Right renal pelvis (tissue), 4 donors: ENCODE results near the gene CRNKL1. TPM values are rescaled to one million over a fixed set of nuclear protein-coding genes. Genes with fewer than 3 reads are reported as not detected.
A peak's percentile ranks its signal among the peaks of the same experiment; 100 is the strongest.

Source experiments
- DNase-seq, 4 donors: peaks; one replicate each; pipeline ENCODE4 v3.0.0-alpha.2; 2013; ENCODE audit warnings: low read depth in 4 of 4, low spot score in 3 of 4, missing footprints in 1 of 4
- polyA plus RNA-seq, 4 donors: library from polyadenylated mRNA; unstranded; fragments of 120-200 nt; gene quantifications; one replicate each; pipeline ENCODE4 v1.2.1, GENCODE V29; 2013; ENCODE audit not compliant: insufficient read length in 4 of 4

Gene CRNKL1
- polyA plus RNA-seq, result 10 to 100 TPM; 40.9 to 43.8 (median 43.1) TPM

GRCh38 chr20:20052074-20052970 lies at the start of gene CRNKL1, which contains the start of gene CFAP61:
CRNKL1 (minus strand) TSS chr20:20052466; CDS start chr20:20052342, 124 bp downstream.
CFAP61 (plus strand) TSS chr20:20052532; CDS start chr20:20056654, 4,122 bp downstream.
- DNase-seq, result peak; percentile 94 to 100 (median 95)

GRCh38 chr20:20100881-20101280 lies 48.6 kb upstream of the CRNKL1 start:
- DNase-seq, result no peak

GRCh38 chr20:20096421-20096820 lies 44.2 kb upstream of the CRNKL1 start:
- no peak for DNase-seq

GRCh38 chr20:20095114-20095872 lies 43.0 kb upstream of the CRNKL1 start:
- no peak for DNase-seq

GRCh38 chr20:20094410-20094809 lies 42.1 kb upstream of the CRNKL1 start:
- no peak for DNase-seq

- DNase-seq, result no peak
These were observed 40.6 kb upstream of the CRNKL1 start for GRCh38 chr20:20092827-20093226.

- no peak for DNase-seq
These were observed 37.7 kb upstream of the CRNKL1 start for GRCh38 chr20:20089939-20090338.

- no peak for DNase-seq
These were observed 36.8 kb upstream of the CRNKL1 start for GRCh38 chr20:20089018-20089417.

GRCh38 chr20:20085812-20086211 lies 33.5 kb upstream of the CRNKL1 start:
- no peak for DNase-seq

GRCh38 chr20:20085071-20085470 lies 32.8 kb upstream of the CRNKL1 start:
- no peak for DNase-seq

GRCh38 chr20:20084296-20084752 lies 32.1 kb upstream of the CRNKL1 start:
- DNase-seq, result no peak

- DNase-seq, result no peak
These were observed 31.5 kb upstream of the CRNKL1 start for GRCh38 chr20:20083807-20084206.

- peak in 1 of 4 donors; percentile 3 for DNase-seq
These were observed 27.0 kb upstream of the CRNKL1 start for GRCh38 chr20:20079102-20079784.

- DNase-seq, result peak in 2 of 4 donors; percentile 30 to 33
These were observed 25.8 kb upstream of the CRNKL1 start for GRCh38 chr20:20078041-20078440.

- DNase-seq, result no peak
These were observed 24.2 kb upstream of the CRNKL1 start for GRCh38 chr20:20076297-20077065.

GRCh38 chr20:20075032-20075431 lies 22.8 kb upstream of the CRNKL1 start:
- no peak for DNase-seq

- no peak for DNase-seq
These were observed 21.6 kb upstream of the CRNKL1 start for GRCh38 chr20:20073801-20074371.

GRCh38 chr20:20070871-20071726 lies 18.8 kb upstream of the CRNKL1 start:
- DNase-seq, result no peak

GRCh38 chr20:20065361-20065760 lies 13.1 kb upstream of the CRNKL1 start:
- DNase-seq, result no peak
